ENCODE results near the gene SLC25A2. TPM values are rescaled to one million over a fixed set of nuclear protein-coding genes. Genes with fewer than 3 reads are reported as not detected.
"Not testable (repeated sequence)": the region's sequence is repeated elsewhere in the genome, so short reads cannot be mapped to it uniquely, and the experiment has no call there.

The SLC25A2 gene
- total RNA-seq, 2 donors from 2014 or later: 0.67 to 2.2 TPM

DNA sequence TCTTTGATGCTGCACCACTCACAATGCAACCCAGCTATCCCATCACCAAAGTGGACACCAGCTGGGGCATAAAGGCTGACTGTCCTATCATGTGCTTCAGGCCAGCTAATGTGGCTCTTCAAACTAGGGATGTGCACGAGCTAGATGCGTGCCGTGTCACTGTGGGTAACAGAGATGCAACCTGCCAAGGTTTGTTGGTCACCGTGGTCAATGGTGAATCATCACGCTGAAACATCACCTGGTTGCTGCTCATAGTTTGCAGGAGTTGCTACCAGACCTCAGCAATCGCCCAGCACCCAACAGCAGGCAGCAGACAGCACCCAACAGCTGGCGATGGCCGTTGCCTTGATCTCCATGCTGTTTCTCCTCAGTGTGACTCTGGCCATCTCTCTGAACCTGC, 24.4 kb upstream of the SLC25A2 start:
- peaks cover 4% of the 10 kb centered on the region in 2 donors for H3K4me1 Mint-ChIP-seq (ENCODE audit: low read depth in 2 of 2)
- no peak overlapping the region for H3K27ac Mint-ChIP-seq
- no peak for DNase-seq (ENCODE audit: low spot score)
- peak in 1 of 2 donors; percentile 27 for ATAC-seq
- H3K36me3 Mint-ChIP-seq: peaks cover 11% of the 10 kb centered on the region
- no peak overlapping the region for H3K4me3 Mint-ChIP-seq
- H3K27me3 Mint-ChIP-seq: peaks cover 31 to 55% of the 10 kb centered on the region in 2 donors
- peaks cover 3% of the 10 kb centered on the region for H3K9me3 Mint-ChIP-seq

DNA sequence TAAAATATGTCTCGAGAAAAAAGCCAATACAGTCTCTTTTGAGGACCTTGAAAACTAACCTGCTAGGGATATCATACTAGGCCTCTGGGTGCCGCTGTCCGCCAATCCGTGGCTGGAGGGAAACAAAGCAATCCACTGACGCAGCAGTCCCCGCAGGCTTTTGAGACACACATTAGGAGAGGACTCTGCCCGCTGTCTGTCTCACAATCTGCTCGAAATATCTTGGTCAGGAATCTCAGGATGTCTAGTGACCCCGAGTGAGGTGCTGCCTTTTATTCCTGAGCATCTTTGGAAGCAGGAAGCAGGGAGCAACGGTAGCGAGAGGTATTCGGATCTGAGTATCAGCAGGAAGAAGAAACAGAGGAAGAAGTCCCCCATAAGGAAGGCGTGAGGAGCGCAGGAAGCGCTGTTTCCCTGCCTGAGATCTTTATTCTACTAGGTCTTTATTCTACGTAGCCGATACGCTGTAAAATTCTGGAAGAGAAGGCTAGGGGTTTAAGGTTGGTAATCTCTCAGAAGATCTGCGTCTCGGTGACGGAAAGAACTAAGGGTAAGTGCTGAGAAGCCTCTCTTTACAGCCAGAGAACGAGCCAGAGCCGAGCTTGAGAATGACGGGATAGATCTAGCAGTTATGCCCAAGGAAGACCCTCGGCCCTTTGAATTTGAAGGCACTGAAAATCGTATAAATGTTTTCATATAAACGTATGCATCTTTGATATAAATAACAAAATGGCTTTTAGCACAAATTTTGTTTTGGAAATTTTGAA, 22.4 kb upstream of the SLC25A2 start:
- ATAC-seq (peak; percentile 74 to 84), DNase-seq (ENCODE audit: low spot score) (peak; percentile 67)
- Mint-ChIP-seq H3K27me3 (peaks cover 18 to 41% of the 10 kb centered on the region in 2 donors), H3K4me3 (peak overlapping the region; percentile 83), H3K27ac (peak overlapping the region in 1 of 2 donors; percentile 84), H3K36me3 (peaks cover 14% of the 10 kb centered on the region), H3K9me3 (peaks cover 4% of the 10 kb centered on the region), H3K4me1 (ENCODE audit: low read depth in 2 of 2) (peaks cover 7 to 9% of the 10 kb centered on the region in 2 donors)

DNA sequence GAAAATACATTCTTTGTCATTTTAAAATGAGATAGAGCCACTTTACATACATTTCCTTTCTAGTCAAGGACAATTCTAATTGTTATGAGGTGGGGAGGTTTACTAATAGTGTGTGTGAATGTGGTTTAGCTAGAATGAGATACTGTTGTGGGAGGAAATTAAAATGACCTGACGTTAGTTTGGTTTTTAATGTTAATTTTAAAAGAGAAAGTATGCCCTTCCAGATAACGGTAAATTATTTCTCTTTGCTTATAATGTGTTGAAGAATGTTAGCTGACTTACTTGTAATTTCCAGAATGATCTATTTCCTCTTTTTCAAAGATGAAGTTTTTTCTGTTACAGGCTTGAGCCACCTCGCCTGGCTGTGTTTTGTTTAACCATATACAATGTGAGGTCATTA, 18.4 kb upstream of the SLC25A2 start:
- no peak for ATAC-seq

DNA sequence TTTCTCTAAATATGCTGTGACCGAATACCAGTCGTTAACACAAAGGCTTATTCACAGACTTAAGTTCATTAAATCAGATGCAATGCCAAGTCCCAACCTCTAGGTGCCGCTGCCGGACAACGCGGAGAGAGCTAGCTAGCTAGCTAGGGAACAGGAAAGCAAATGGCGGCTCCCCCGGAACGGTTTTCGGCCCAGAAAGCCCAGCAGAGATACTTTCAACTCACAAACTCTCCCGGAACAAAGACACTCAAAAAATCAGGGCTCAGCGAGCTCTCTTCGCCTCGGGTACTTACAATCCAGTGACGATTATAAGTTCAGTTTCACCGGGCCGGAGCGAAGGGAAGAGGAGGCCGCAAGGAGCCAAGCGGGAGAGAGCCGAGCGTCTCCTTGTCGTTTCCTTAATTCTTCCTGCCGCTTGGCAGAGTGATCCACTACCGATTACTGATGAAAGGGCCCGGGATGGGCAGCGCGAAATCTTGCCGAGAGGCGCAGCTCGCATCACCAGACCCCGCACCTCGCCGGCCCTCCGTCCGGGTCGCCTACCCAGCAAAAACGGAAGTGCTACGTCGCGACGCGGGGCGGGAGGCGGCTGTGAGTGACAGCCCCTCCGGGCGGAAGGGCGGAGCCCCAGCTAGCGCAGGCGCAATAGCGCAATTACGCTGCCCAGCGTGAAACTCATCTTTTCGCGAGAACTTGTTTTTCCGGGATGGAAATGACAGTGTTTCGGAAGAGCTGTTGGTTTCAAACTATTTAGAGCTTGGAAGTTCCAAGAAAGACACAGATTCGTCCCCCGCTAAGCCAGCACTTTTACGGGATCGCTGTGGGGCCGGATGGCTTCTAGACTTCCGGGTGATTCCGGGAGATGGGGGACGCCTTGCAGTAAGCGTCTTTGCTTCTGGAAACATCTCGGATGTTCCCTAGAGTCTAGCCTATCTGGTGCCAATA, 16.6 kb upstream of the SLC25A2 start, which contains the start of gene TAF7:
Gene TAF7 (minus strand): TSS at position 560 of the 945 bp plus-strand sequence. CDS start 740 bp downstream, outside the sequence.
- Mint-ChIP-seq H3K4me1 (ENCODE audit: low read depth in 2 of 2) (peaks cover 35 to 36% of the 10 kb centered on the region in 2 donors), H3K27ac (peak within 1 kb of the TSS; percentile 99 to 100), H3K9me3 (peaks cover 22% of the 10 kb centered on the region), H3K27me3 (peaks cover 2 to 7% of the 10 kb centered on the region in 2 donors), H3K36me3 (peaks cover 44% of the 10 kb centered on the region), H3K4me3 (peak within 1 kb of the TSS; percentile 97)
- DNase-seq (ENCODE audit: low spot score) (peak; percentile 95), ATAC-seq (peak; percentile 97 to 98)

More for the DNA sequence above, 18.4 kb upstream of the SLC25A2 start:
- Mint-ChIP-seq H3K27ac (peak overlapping the region; percentile 99 to 100), H3K9me3 (peaks cover 19% of the 10 kb centered on the region), H3K4me3 (peak overlapping the region; percentile 38), H3K4me1 (ENCODE audit: low read depth in 2 of 2) (peaks cover 37 to 40% of the 10 kb centered on the region in 2 donors), H3K36me3 (peaks cover 46% of the 10 kb centered on the region), H3K27me3 (peaks cover 8 to 21% of the 10 kb centered on the region in 2 donors)
- DNase-seq (ENCODE audit: low spot score): no peak

DNA sequence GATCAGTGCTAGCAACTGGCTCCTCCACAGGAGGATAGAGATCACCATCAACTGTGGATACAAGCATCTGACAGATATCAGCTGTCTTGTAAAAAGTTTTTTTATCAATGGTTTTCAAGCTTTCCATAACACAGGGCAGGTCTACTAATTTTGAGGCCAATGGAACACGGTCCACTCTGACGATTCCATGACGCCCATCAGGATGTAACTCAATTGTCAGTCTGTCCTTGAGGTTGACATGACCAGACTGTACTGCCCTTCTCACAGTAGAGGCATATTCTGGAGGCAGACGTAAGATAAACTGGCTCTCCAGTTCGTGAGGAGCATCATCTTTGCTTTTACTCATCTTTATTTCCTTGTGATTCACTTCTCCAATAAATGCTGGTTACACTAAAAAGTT, 15.8 kb upstream of the SLC25A2 start:
- Mint-ChIP-seq H3K36me3 (peaks cover 52% of the 10 kb centered on the region), H3K9me3 (peaks cover 30% of the 10 kb centered on the region), H3K27me3 (peaks cover 2 to 4% of the 10 kb centered on the region in 2 donors), H3K27ac (peak overlapping the region; percentile 99 to 100), H3K4me3 (peak overlapping the region; percentile 97), H3K4me1 (ENCODE audit: low read depth in 2 of 2) (peaks cover 35 to 43% of the 10 kb centered on the region in 2 donors)
- no peak for DNase-seq (ENCODE audit: low spot score)
- ATAC-seq: no peak

DNA sequence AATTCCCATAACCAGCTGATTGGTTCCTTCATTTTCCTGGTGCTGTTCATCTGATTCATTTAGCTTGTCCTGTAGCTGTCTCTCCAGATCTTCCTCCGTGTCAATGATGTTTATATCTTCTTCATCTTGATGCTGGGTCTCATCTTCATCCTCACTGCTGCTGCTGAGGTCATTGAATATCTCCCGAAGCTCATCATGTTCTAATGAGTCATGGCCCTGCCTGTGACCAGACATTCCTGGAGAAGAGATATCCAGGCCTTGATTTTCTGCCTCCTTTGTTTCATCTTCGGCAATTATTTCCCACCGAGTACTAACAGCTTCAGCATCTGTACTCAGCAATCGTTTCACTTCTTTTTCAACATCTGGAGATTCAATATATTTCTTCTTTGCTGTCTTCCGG, 15.4 kb upstream of the SLC25A2 start:
- peaks cover 33% of the 10 kb centered on the region for H3K9me3 Mint-ChIP-seq
- peak overlapping the region; percentile 99 to 100 for H3K27ac Mint-ChIP-seq

DNA sequence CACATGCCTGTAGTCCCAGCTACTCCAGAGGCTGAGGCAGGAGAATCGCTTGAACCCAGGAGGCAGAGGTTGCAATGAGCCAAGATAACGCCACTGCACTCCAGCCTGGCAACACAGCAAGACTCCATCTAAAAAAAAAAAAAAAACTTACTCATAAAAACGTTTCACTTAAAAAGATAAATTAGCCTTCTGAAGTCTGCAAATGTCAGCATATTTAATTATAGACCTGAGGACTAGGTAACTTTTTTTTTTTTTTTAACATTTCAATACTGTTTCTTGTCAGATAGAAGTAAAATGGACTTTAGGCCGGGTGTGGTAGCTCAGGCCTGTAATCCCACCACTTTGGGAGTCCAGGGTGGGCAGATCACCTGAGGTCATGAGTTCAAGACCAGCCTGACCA, 13.1 kb upstream of the SLC25A2 start:
- H3K9me3 Mint-ChIP-seq: peaks cover 38% of the 10 kb centered on the region
- H3K27me3 Mint-ChIP-seq; DNase-seq (ENCODE audit: low spot score); H3K4me3 Mint-ChIP-seq; ATAC-seq; H3K27ac Mint-ChIP-seq: not testable (repeated sequence)
- peaks cover 64% of the 10 kb centered on the region for H3K36me3 Mint-ChIP-seq
- peaks cover 35 to 45% of the 10 kb centered on the region in 2 donors for H3K4me1 Mint-ChIP-seq (ENCODE audit: low read depth in 2 of 2)

More for the DNA sequence above, 15.4 kb upstream of the SLC25A2 start:
- peaks cover 57% of the 10 kb centered on the region for H3K36me3 Mint-ChIP-seq
- DNase-seq (ENCODE audit: low spot score) (no peak), ATAC-seq (no peak)
- no peaks in the 10 kb centered on the region for H3K27me3 Mint-ChIP-seq
- peaks cover 35 to 45% of the 10 kb centered on the region in 2 donors for H3K4me1 Mint-ChIP-seq (ENCODE audit: low read depth in 2 of 2)
- peak overlapping the region; percentile 97 for H3K4me3 Mint-ChIP-seq

DNA sequence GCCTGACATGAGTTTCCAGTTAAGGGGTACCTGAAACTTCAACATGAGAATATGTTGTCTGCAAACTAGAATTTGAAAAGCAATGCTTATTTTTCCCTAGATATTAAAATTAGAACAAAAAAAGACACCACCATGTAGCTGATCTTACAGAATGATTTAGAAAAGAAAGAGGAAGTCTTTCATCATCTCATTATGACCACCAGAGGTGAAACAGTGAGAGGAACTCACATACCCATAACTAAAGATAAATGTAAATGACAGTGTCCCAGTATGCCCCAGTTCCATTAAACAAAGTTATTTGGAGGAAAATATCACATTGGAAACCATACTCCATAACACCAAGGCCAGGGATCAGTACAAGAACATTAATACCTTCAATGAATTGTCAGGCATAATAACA, 9.9 kb upstream of the SLC25A2 start:
- no peaks in the 10 kb centered on the region for H3K27me3 Mint-ChIP-seq
- DNase-seq (ENCODE audit: low spot score): no peak
- no peak for ATAC-seq
- peaks cover 54% of the 10 kb centered on the region for H3K36me3 Mint-ChIP-seq
- no peak overlapping the region for H3K4me3 Mint-ChIP-seq
- H3K4me1 Mint-ChIP-seq (ENCODE audit: low read depth in 2 of 2): peaks cover 7 to 34% of the 10 kb centered on the region in 2 donors
- H3K9me3 Mint-ChIP-seq: peaks cover 38% of the 10 kb centered on the region
- H3K27ac Mint-ChIP-seq: no peak overlapping the region

DNA sequence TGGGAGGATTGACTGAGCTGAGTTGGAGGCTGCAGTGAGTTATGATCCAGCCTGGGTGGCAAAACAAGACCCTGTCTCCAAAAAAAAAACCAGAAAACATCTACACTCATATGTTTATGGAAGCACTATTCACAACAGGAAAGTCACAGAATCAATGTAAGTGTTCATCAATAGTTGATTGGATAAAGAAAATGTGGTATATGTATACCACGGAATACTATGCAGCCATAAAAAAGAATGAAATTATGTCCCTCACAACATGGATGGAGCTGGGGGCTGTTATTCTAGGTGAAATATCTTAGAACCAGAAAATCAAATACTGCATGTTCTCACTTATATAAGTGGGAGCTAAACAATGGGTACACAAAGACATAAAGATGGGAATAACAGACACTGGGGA, 2.8 kb upstream of the SLC25A2 start:
- Mint-ChIP-seq H3K27ac (no peak overlapping the region), H3K4me1 (ENCODE audit: low read depth in 2 of 2) (peaks cover 0 to 14% of the 10 kb centered on the region in 2 donors), H3K9me3 (peaks cover 17% of the 10 kb centered on the region), H3K27me3 (no peaks in the 10 kb centered on the region), H3K4me3 (no peak overlapping the region), H3K36me3 (peaks cover 29% of the 10 kb centered on the region)
- no peak for ATAC-seq
- DNase-seq (ENCODE audit: low spot score): no peak

DNA sequence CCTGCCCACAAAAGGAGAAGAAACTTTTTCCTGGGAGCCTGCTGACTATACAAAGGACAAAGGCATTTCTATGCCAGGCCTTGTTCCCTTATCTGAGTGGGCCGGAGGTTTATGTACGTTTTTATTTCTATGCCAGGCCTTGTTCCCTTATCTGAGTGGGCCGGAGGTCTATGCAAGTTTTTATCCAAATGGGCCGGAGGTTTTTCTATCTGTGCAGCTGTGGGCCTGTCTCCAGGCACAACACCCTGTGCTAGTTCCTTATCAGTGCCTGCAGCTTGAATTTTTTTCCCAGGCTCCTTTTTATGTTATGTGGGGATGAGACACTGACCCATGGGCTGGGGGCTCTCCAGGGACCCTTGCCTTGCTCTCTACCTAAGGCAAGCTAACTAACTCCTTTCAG, 5.5 kb downstream of the SLC25A2 start:
- no peak overlapping the region for H3K4me3 Mint-ChIP-seq
- DNase-seq (ENCODE audit: low spot score) (no peak), ATAC-seq (no peak)
- peaks cover 19% of the 10 kb centered on the region for H3K9me3 Mint-ChIP-seq
- H3K27ac Mint-ChIP-seq: no peak overlapping the region
- peaks cover 44% of the 10 kb centered on the region for H3K36me3 Mint-ChIP-seq
- H3K4me1 Mint-ChIP-seq (ENCODE audit: low read depth in 2 of 2): peaks cover 0 to 4% of the 10 kb centered on the region in 2 donors
- H3K27me3 Mint-ChIP-seq: no peaks in the 10 kb centered on the region

DNA sequence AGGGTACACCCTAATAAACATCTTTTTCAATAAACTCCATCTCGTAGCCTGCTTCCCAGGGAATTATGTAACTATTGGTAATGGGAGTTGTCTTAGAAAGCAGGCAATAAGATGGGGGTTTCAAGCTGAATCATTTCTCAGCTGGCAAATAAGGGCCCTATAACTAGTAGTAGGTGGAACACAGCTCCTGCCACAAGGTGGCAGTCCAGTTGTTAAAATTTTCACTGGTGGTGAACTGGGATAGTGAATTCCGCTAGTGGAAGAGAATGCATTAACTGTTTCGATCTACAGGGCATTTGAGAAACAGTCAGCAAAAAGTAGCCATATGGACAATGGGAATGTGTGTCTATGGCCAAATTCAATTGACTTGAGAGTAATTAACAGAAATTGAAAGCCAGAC, 30.9 kb downstream of the SLC25A2 start:
- H3K9me3 Mint-ChIP-seq: peaks cover 33% of the 10 kb centered on the region
- DNase-seq (ENCODE audit: low spot score): no peak
- no peaks in the 10 kb centered on the region for H3K4me1 Mint-ChIP-seq (ENCODE audit: low read depth in 2 of 2)
- ATAC-seq: no peak
- H3K27ac Mint-ChIP-seq: no peak overlapping the region
- no peak overlapping the region for H3K4me3 Mint-ChIP-seq
- H3K27me3 Mint-ChIP-seq: no peaks in the 10 kb centered on the region
- peaks cover 18% of the 10 kb centered on the region for H3K36me3 Mint-ChIP-seq

DNA sequence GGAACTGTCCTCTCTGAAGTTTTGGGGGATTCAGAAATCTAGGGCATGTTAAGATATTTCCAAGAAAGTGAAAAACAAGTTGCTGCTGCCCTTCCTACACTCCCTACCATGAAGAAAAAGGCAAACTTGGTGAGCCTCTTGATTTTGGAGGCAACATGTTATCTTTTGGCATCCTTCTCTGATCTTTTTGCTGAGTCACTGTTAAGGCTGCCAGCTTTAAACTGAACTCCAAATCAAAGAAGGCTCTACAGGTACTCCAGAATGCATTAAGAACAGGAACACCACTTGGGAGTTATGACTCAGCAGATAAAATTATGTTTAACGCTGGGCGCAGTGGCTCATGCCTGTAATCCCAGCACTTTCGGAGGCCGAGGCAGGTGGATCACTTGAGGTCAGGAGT, 34.7 kb downstream of the SLC25A2 start:
- H3K9me3 Mint-ChIP-seq: peaks cover 32% of the 10 kb centered on the region
- H3K27me3 Mint-ChIP-seq: no peaks in the 10 kb centered on the region
- no peak for DNase-seq (ENCODE audit: low spot score)
- no peak overlapping the region for H3K27ac Mint-ChIP-seq
- peaks cover 48% of the 10 kb centered on the region for H3K36me3 Mint-ChIP-seq
- H3K4me3 Mint-ChIP-seq: no peak overlapping the region
- no peaks in the 10 kb centered on the region for H3K4me1 Mint-ChIP-seq (ENCODE audit: low read depth in 2 of 2)
- ATAC-seq: no peak

DNA sequence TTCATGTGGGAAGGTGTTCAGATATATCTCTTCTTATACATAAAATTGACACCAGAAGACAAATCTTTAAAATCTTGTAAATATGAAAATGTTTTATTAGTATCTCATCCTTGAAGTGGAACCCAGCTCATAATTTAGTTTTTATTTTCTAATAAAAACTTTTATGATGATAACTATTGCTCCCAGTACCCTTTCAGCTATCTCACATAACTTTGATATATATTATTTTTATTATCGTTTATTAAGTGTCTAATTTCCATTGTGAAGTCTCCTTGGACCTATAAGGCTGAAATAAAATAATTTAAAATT, 42.7 kb downstream of the SLC25A2 start:
- ATAC-seq (no peak), DNase-seq (ENCODE audit: low spot score) (no peak)
- no peak overlapping the region for H3K4me3 Mint-ChIP-seq
- peaks cover 59% of the 10 kb centered on the region for H3K36me3 Mint-ChIP-seq
- H3K27me3 Mint-ChIP-seq: no peaks in the 10 kb centered on the region
- H3K4me1 Mint-ChIP-seq (ENCODE audit: low read depth in 2 of 2): no peaks in the 10 kb centered on the region
- no peak overlapping the region for H3K27ac Mint-ChIP-seq
- H3K9me3 Mint-ChIP-seq: peaks cover 39% of the 10 kb centered on the region
